ENCODE data around the gene KRTAP9-6. TPM values are rescaled to one million over a fixed set of nuclear protein-coding genes. Genes with fewer than 3 reads are reported as not detected.

KRTAP9-6 gene
- total RNA-seq, 2 experiments from 2014 or later: not detected

GRCh38 chr17:41278176-41278955 lies 13.2 kb downstream of the KRTAP9-6 start:
- Mint-ChIP-seq H3K4me3 (no peak overlapping the region), H3K27ac (no peak overlapping the region), H3K4me1 (ENCODE audit: low read depth) (no peaks in the 10 kb centered on the region), H3K36me3 (ENCODE audit: low read depth) (no peaks in the 10 kb centered on the region), H3K27me3 (ENCODE audit: low read depth) (peaks cover 5% of the 10 kb centered on the region), H3K9me3 (ENCODE audit: insufficient read depth) (no peaks in the 10 kb centered on the region)
- DNase-seq (no peak), ATAC-seq (no peak)
- ChIA-PET POLR2A (no interaction called here), CTCF (no interaction called here)

GRCh38 chr17:41284043-41284442 lies 18.9 kb downstream of the KRTAP9-6 start:
- DNase-seq: no peak
- H3K9me3 Mint-ChIP-seq (ENCODE audit: insufficient read depth): no peaks in the 10 kb centered on the region
- no peak overlapping the region for H3K27ac Mint-ChIP-seq
- no peak overlapping the region for H3K4me3 Mint-ChIP-seq
- ChIA-PET CTCF (no interaction called here), POLR2A (no interaction called here)
- no peaks in the 10 kb centered on the region for H3K27me3 Mint-ChIP-seq (ENCODE audit: low read depth)
- H3K4me1 Mint-ChIP-seq (ENCODE audit: low read depth): peaks cover 2% of the 10 kb centered on the region
- ATAC-seq: no peak
- no peaks in the 10 kb centered on the region for H3K36me3 Mint-ChIP-seq (ENCODE audit: low read depth)

GRCh38 chr17:41284546-41284945 lies 19.4 kb downstream of the KRTAP9-6 start:
- ATAC-seq (no peak), DNase-seq (no peak)
- H3K36me3 Mint-ChIP-seq (ENCODE audit: low read depth): no peaks in the 10 kb centered on the region
- ChIA-PET POLR2A (no interaction called here), CTCF (no interaction called here)
- H3K9me3 Mint-ChIP-seq (ENCODE audit: insufficient read depth): no peaks in the 10 kb centered on the region
- no peak overlapping the region for H3K27ac Mint-ChIP-seq
- H3K27me3 Mint-ChIP-seq (ENCODE audit: low read depth): no peaks in the 10 kb centered on the region
- peaks cover 2% of the 10 kb centered on the region for H3K4me1 Mint-ChIP-seq (ENCODE audit: low read depth)
- no peak overlapping the region for H3K4me3 Mint-ChIP-seq

- ATAC-seq: no peak
- Mint-ChIP-seq H3K9me3 (ENCODE audit: insufficient read depth) (no peaks in the 10 kb centered on the region), H3K36me3 (ENCODE audit: low read depth) (no peaks in the 10 kb centered on the region), H3K27me3 (ENCODE audit: low read depth) (no peaks in the 10 kb centered on the region), H3K4me1 (ENCODE audit: low read depth) (peaks cover 2% of the 10 kb centered on the region), H3K4me3 (no peak overlapping the region), H3K27ac (no peak overlapping the region)
- POLR2A ChIA-PET: no interaction called here
- CTCF ChIA-PET: interaction anchor here (2.2 kb wide), 1 partner anchor 35 kb away, joined by 6 read pairs; no protein-coding TSS in a partner anchor
- no peak for DNase-seq
These were observed 21.9 kb downstream of the KRTAP9-6 start for GRCh38 chr17:41287050-41287449.

GRCh38 chr17:41294016-41294415 lies 28.8 kb downstream of the KRTAP9-6 start:
- Mint-ChIP-seq H3K27me3 (ENCODE audit: low read depth) (no peaks in the 10 kb centered on the region), H3K36me3 (ENCODE audit: low read depth) (no peaks in the 10 kb centered on the region), H3K9me3 (ENCODE audit: insufficient read depth) (no peaks in the 10 kb centered on the region), H3K27ac (no peak overlapping the region), H3K4me1 (ENCODE audit: low read depth) (no peaks in the 10 kb centered on the region), H3K4me3 (no peak overlapping the region)
- POLR2A ChIA-PET: no interaction called here
- ATAC-seq (no peak), DNase-seq (no peak)
- CTCF ChIA-PET: no interaction called here

- DNase-seq (no peak), ATAC-seq (no peak)
- POLR2A ChIA-PET: no interaction called here
- H3K4me1 Mint-ChIP-seq (ENCODE audit: low read depth): peaks cover 8% of the 10 kb centered on the region
- no peaks in the 10 kb centered on the region for H3K27me3 Mint-ChIP-seq (ENCODE audit: low read depth)
- no peak overlapping the region for H3K27ac Mint-ChIP-seq
- no peak overlapping the region for H3K4me3 Mint-ChIP-seq
- H3K36me3 Mint-ChIP-seq (ENCODE audit: low read depth): no peaks in the 10 kb centered on the region
- H3K9me3 Mint-ChIP-seq (ENCODE audit: insufficient read depth): no peaks in the 10 kb centered on the region
- CTCF ChIA-PET: no interaction called here
These were observed 31.7 kb downstream of the KRTAP9-6 start for GRCh38 chr17:41296846-41297245.

GRCh38 chr17:41298458-41299135 lies 33.4 kb downstream of the KRTAP9-6 start:
- Mint-ChIP-seq H3K4me1 (ENCODE audit: low read depth) (peaks cover 8% of the 10 kb centered on the region), H3K27me3 (ENCODE audit: low read depth) (no peaks in the 10 kb centered on the region), H3K27ac (no peak overlapping the region), H3K9me3 (ENCODE audit: insufficient read depth) (no peaks in the 10 kb centered on the region), H3K36me3 (ENCODE audit: low read depth) (no peaks in the 10 kb centered on the region), H3K4me3 (no peak overlapping the region)
- CTCF ChIA-PET: no interaction called here
- DNase-seq (no peak), ATAC-seq (no peak)
- POLR2A ChIA-PET: no interaction called here

GRCh38 chr17:41301204-41301790 lies 36.1 kb downstream of the KRTAP9-6 start:
- peaks cover 8% of the 10 kb centered on the region for H3K4me1 Mint-ChIP-seq (ENCODE audit: low read depth)
- ChIA-PET CTCF (no interaction called here), POLR2A (interaction anchor here (0.5 to 1.2 kb wide), 3 partner anchors 8 to 581 kb away, joined by 3 to 4 read pairs (median 3); partner anchors contain the start of gene KRTAP16-1)
- no peak for ATAC-seq
- DNase-seq: no peak
- H3K4me3 Mint-ChIP-seq: no peak overlapping the region
- no peaks in the 10 kb centered on the region for H3K9me3 Mint-ChIP-seq (ENCODE audit: insufficient read depth)
- no peaks in the 10 kb centered on the region for H3K36me3 Mint-ChIP-seq (ENCODE audit: low read depth)
- H3K27me3 Mint-ChIP-seq (ENCODE audit: low read depth): no peaks in the 10 kb centered on the region
- H3K27ac Mint-ChIP-seq: no peak overlapping the region

- CTCF ChIA-PET: interaction anchor here (1.0 kb wide), 1 partner anchor 20 kb away, joined by 3 read pairs; no protein-coding TSS in a partner anchor
These were observed 37.0 kb downstream of the KRTAP9-6 start, which contains the start of gene KRTAP29-1 for GRCh38 chr17:41301916-41302901. Gene KRTAP29-1, minus strand, starts transcription at chr17:41302851. Its CDS starts 0 bp downstream, at chr17:41302851.

GRCh38 chr17:41302981-41303380 lies 37.8 kb downstream of the KRTAP9-6 start:
- ChIA-PET POLR2A (no interaction called here), CTCF (interaction anchor here (1.1 kb wide), 1 partner anchor 360 kb away, joined by 3 read pairs; no protein-coding TSS in a partner anchor)
- ATAC-seq: no peak
- Mint-ChIP-seq H3K27me3 (ENCODE audit: low read depth) (no peaks in the 10 kb centered on the region), H3K4me3 (no peak overlapping the region), H3K4me1 (ENCODE audit: low read depth) (peaks cover 19% of the 10 kb centered on the region), H3K36me3 (ENCODE audit: low read depth) (no peaks in the 10 kb centered on the region), H3K27ac (no peak overlapping the region), H3K9me3 (ENCODE audit: insufficient read depth) (no peaks in the 10 kb centered on the region)
- DNase-seq: no peak

More at GRCh38 chr17:41301916-41302901, 37.0 kb downstream of the KRTAP9-6 start, which contains the start of gene KRTAP29-1:
- Mint-ChIP-seq H3K4me1 (ENCODE audit: low read depth) (peaks cover 11% of the 10 kb centered on the region), H3K9me3 (ENCODE audit: insufficient read depth) (no peaks in the 10 kb centered on the region), H3K27me3 (ENCODE audit: low read depth) (no peaks in the 10 kb centered on the region), H3K27ac (no peak within 1 kb of the TSS), H3K4me3 (no peak within 1 kb of the TSS), H3K36me3 (ENCODE audit: low read depth) (no peaks in the 10 kb centered on the region)
- POLR2A ChIA-PET: interaction anchor here (0.5 kb wide), 1 partner anchor 582 kb away, joined by 3 read pairs; no protein-coding TSS in a partner anchor
- DNase-seq: no peak
- ATAC-seq: no peak

- H3K36me3 Mint-ChIP-seq (ENCODE audit: low read depth): no peaks in the 10 kb centered on the region
- no peak overlapping the region for H3K4me3 Mint-ChIP-seq
- peaks cover 30% of the 10 kb centered on the region for H3K4me1 Mint-ChIP-seq (ENCODE audit: low read depth)
- CTCF ChIA-PET: interaction anchor here (1.1 kb wide), 1 partner anchor 359 kb away, joined by 3 read pairs; no protein-coding TSS in a partner anchor
- POLR2A ChIA-PET: no interaction called here
- DNase-seq (no peak), ATAC-seq (no peak)
- no peaks in the 10 kb centered on the region for H3K27me3 Mint-ChIP-seq (ENCODE audit: low read depth)
- no peak overlapping the region for H3K27ac Mint-ChIP-seq
- H3K9me3 Mint-ChIP-seq (ENCODE audit: insufficient read depth): no peaks in the 10 kb centered on the region
These were observed 38.9 kb downstream of the KRTAP9-6 start for GRCh38 chr17:41304091-41304490.

Data from activated CD8-positive, alpha-beta T cell treated with anti-CD3 and anti-CD28 coated beads, Interleukin-2, amount 10 ng/mL, durations not matched to agents 7 days and 5 days (primary cell).